ENCODE data around the gene BANK1. TPM values are rescaled to one million over a fixed set of nuclear protein-coding genes. Genes with fewer than 3 reads are reported as not detected.
A peak's percentile ranks its signal among the peaks of the same experiment; 100 is the strongest.
"Not testable (repeated sequence)": the region's sequence is repeated elsewhere in the genome, so short reads cannot be mapped to it uniquely, and the experiment has no call there.

BANK1 gene
- polyA plus RNA-seq, 6 donors from 2014 or later: 473 to 679 (median 597) TPM

- ATAC-seq (ENCODE audit: low read depth in 2 of 2) (no peak), DNase-seq (no peak)
- peak overlapping the region in 7 of 8 donors; percentile 36 to 89 (median 62) for H3K4me3 Mint-ChIP-seq
- H3K4me1 Mint-ChIP-seq: peaks cover 60 to 86% (median 74%) of the 10 kb centered on the region in 3 donors
- H3K36me3 Mint-ChIP-seq: peaks cover 62 to 64% of the 10 kb centered on the region in 2 donors
- H3K9me3 Mint-ChIP-seq: peaks cover 0 to 4% (median 3%) of the 10 kb centered on the region in 7 donors
- H3K27me3 Mint-ChIP-seq: no peaks in the 10 kb centered on the region
- H3K27ac Mint-ChIP-seq: peak overlapping the region; percentile 72 to 93 (median 84)
Observed at GRCh38 chr4:101858641-101859040, 68.1 kb downstream of the BANK1 start.

GRCh38 chr4:101862595-101862994, 72.1 kb downstream of the BANK1 start:
- Mint-ChIP-seq H3K4me1 (peaks cover 62 to 75% (median 65%) of the 10 kb centered on the region in 3 donors), H3K27me3 (no peaks in the 10 kb centered on the region), H3K36me3 (peaks cover 69 to 71% of the 10 kb centered on the region in 2 donors), H3K27ac (peak overlapping the region; percentile 43 to 99 (median 89)), H3K4me3 (peak overlapping the region; percentile 55 to 88 (median 78)), H3K9me3 (peaks cover 2 to 18% (median 8%) of the 10 kb centered on the region in 7 donors)
- ATAC-seq (ENCODE audit: low read depth in 2 of 2): peak; percentile 89 to 94
- DNase-seq: peak; percentile 63

- no peaks in the 10 kb centered on the region for H3K27me3 Mint-ChIP-seq
- peak overlapping the region; percentile 2 to 92 (median 73) for H3K27ac Mint-ChIP-seq
- DNase-seq (no peak), ATAC-seq (ENCODE audit: low read depth in 2 of 2) (no peak)
- peaks cover 2 to 18% (median 8%) of the 10 kb centered on the region in 7 donors for H3K9me3 Mint-ChIP-seq
- peaks cover 52 to 62% (median 53%) of the 10 kb centered on the region in 3 donors for H3K4me1 Mint-ChIP-seq
- H3K4me3 Mint-ChIP-seq: peak overlapping the region in 5 of 8 donors; percentile 9 to 77 (median 58)
- H3K36me3 Mint-ChIP-seq: peaks cover 59 to 61% of the 10 kb centered on the region in 2 donors
Observed at GRCh38 chr4:101864660-101865059, 74.1 kb downstream of the BANK1 start.

- Mint-ChIP-seq H3K27me3 (no peaks in the 10 kb centered on the region), H3K36me3 (peaks cover 55 to 59% of the 10 kb centered on the region in 2 donors), H3K4me1 (peaks cover 51 to 57% (median 51%) of the 10 kb centered on the region in 3 donors), H3K27ac (peak overlapping the region; percentile 49 to 92 (median 78)), H3K9me3 (peaks cover 0 to 15% (median 8%) of the 10 kb centered on the region in 7 donors), H3K4me3 (peak overlapping the region in 3 of 8 donors; percentile 37 to 77 (median 58))
- no peak for DNase-seq
- ATAC-seq (ENCODE audit: low read depth in 2 of 2): no peak
Observed at GRCh38 chr4:101865501-101866062, 75.1 kb downstream of the BANK1 start.

- ATAC-seq (ENCODE audit: low read depth in 2 of 2): peak in 1 of 2 donors; percentile 38
- Mint-ChIP-seq H3K27me3 (no peaks in the 10 kb centered on the region), H3K36me3 (peaks cover 57 to 64% of the 10 kb centered on the region in 2 donors), H3K27ac (peak overlapping the region; percentile 13 to 92 (median 57)), H3K9me3 (peaks cover 0 to 14% (median 8%) of the 10 kb centered on the region in 7 donors), H3K4me3 (peak overlapping the region in 6 of 8 donors; percentile 21 to 67 (median 44)), H3K4me1 (peaks cover 44 to 57% (median 46%) of the 10 kb centered on the region in 3 donors)
- no peak for DNase-seq
Observed at GRCh38 chr4:101870874-101871273, 80.3 kb downstream of the BANK1 start.

- H3K27me3 Mint-ChIP-seq: no peaks in the 10 kb centered on the region
- peaks cover 0 to 19% (median 11%) of the 10 kb centered on the region in 7 donors for H3K9me3 Mint-ChIP-seq
- H3K27ac Mint-ChIP-seq: peak overlapping the region; percentile 21 to 80 (median 70)
- peak overlapping the region in 7 of 8 donors; percentile 18 to 76 (median 42) for H3K4me3 Mint-ChIP-seq
- DNase-seq: no peak
- H3K36me3 Mint-ChIP-seq: peaks cover 64 to 72% of the 10 kb centered on the region in 2 donors
- ATAC-seq (ENCODE audit: low read depth in 2 of 2): no peak
- peaks cover 57 to 69% (median 58%) of the 10 kb centered on the region in 3 donors for H3K4me1 Mint-ChIP-seq
Observed at GRCh38 chr4:101871962-101872676, 81.6 kb downstream of the BANK1 start.

- DNase-seq (no peak), ATAC-seq (ENCODE audit: low read depth in 2 of 2) (no peak)
- Mint-ChIP-seq H3K4me1 (peaks cover 33 to 34% (median 34%) of the 10 kb centered on the region in 3 donors), H3K9me3 (peaks cover 11 to 48% (median 17%) of the 10 kb centered on the region in 7 donors), H3K36me3 (peaks cover 75 to 86% of the 10 kb centered on the region in 2 donors), H3K27me3 (no peaks in the 10 kb centered on the region), H3K4me3 (no peak overlapping the region), H3K27ac (peak overlapping the region in 3 of 6 donors; percentile 3 to 87 (median 77))
Observed at GRCh38 chr4:101885574-101885973, 95.0 kb downstream of the BANK1 start.

- H3K27me3 Mint-ChIP-seq: no peaks in the 10 kb centered on the region
- peaks cover 22 to 29% (median 27%) of the 10 kb centered on the region in 3 donors for H3K4me1 Mint-ChIP-seq
- H3K36me3 Mint-ChIP-seq: peaks cover 78 to 86% of the 10 kb centered on the region in 2 donors
Observed at GRCh38 chr4:101886826-101887225, 96.3 kb downstream of the BANK1 start.

GRCh38 chr4:101888472-101888871, 97.9 kb downstream of the BANK1 start:
- Mint-ChIP-seq H3K36me3 (peaks cover 72 to 74% of the 10 kb centered on the region in 2 donors), H3K27ac (peak overlapping the region in 2 of 6 donors; percentile 32 to 54), H3K9me3 (peaks cover 11 to 57% (median 26%) of the 10 kb centered on the region in 7 donors), H3K4me3 (no peak overlapping the region), H3K27me3 (no peaks in the 10 kb centered on the region), H3K4me1 (peaks cover 17 to 24% (median 19%) of the 10 kb centered on the region in 3 donors)
- DNase-seq (no peak), ATAC-seq (ENCODE audit: low read depth in 2 of 2) (no peak)

More at GRCh38 chr4:101886826-101887225, 96.3 kb downstream of the BANK1 start:
- Mint-ChIP-seq H3K9me3 (peaks cover 11 to 56% (median 25%) of the 10 kb centered on the region in 7 donors), H3K4me3 (no peak overlapping the region), H3K27ac (peak overlapping the region in 1 of 6 donors; percentile 28)
- DNase-seq (no peak), ATAC-seq (ENCODE audit: low read depth in 2 of 2) (no peak)

- peaks cover 17 to 27% (median 26%) of the 10 kb centered on the region in 3 donors for H3K4me1 Mint-ChIP-seq
- not testable (repeated sequence) for ATAC-seq (ENCODE audit: low read depth in 2 of 2); H3K27me3 Mint-ChIP-seq; H3K4me3 Mint-ChIP-seq; DNase-seq
- peaks cover 41 to 45% of the 10 kb centered on the region in 2 donors for H3K36me3 Mint-ChIP-seq
- peak overlapping the region in 3 of 6 donors; percentile 36 to 70 (median 53) for H3K27ac Mint-ChIP-seq
- peaks cover 0 to 18% (median 5%) of the 10 kb centered on the region in 7 donors for H3K9me3 Mint-ChIP-seq
Observed at GRCh38 chr4:101905527-101905926, 115.0 kb downstream of the BANK1 start.

GRCh38 chr4:101910786-101911373, 120.3 kb downstream of the BANK1 start:
- H3K27ac Mint-ChIP-seq: peak overlapping the region in 2 of 6 donors; percentile 24 to 76
- DNase-seq: no peak
- no peaks in the 10 kb centered on the region for H3K27me3 Mint-ChIP-seq
- peaks cover 46 to 48% of the 10 kb centered on the region in 2 donors for H3K36me3 Mint-ChIP-seq
- H3K9me3 Mint-ChIP-seq: peaks cover 5 to 27% (median 14%) of the 10 kb centered on the region in 7 donors
- no peak for ATAC-seq (ENCODE audit: low read depth in 2 of 2)
- peak overlapping the region in 1 of 8 donors; percentile 55 for H3K4me3 Mint-ChIP-seq
- peaks cover 13 to 33% (median 16%) of the 10 kb centered on the region in 3 donors for H3K4me1 Mint-ChIP-seq

- ATAC-seq (ENCODE audit: low read depth in 2 of 2) (no peak), DNase-seq (no peak)
- peaks cover 13 to 27% (median 14%) of the 10 kb centered on the region in 3 donors for H3K4me1 Mint-ChIP-seq
- H3K27me3 Mint-ChIP-seq: no peaks in the 10 kb centered on the region
- peak overlapping the region in 3 of 6 donors; percentile 39 to 60 (median 47) for H3K27ac Mint-ChIP-seq
- H3K36me3 Mint-ChIP-seq: peaks cover 39 to 40% of the 10 kb centered on the region in 2 donors
- no peak overlapping the region for H3K4me3 Mint-ChIP-seq
- peaks cover 4 to 21% (median 10%) of the 10 kb centered on the region in 7 donors for H3K9me3 Mint-ChIP-seq
Observed at GRCh38 chr4:101911616-101912015, 121.1 kb downstream of the BANK1 start.

GRCh38 chr4:101914761-101915160, 124.2 kb downstream of the BANK1 start:
- H3K4me3 Mint-ChIP-seq: no peak overlapping the region
- no peaks in the 10 kb centered on the region for H3K27me3 Mint-ChIP-seq
- no peak for ATAC-seq (ENCODE audit: low read depth in 2 of 2)
- no peak overlapping the region for H3K27ac Mint-ChIP-seq
- H3K9me3 Mint-ChIP-seq: peaks cover 4 to 13% (median 7%) of the 10 kb centered on the region in 7 donors
- DNase-seq: no peak
- peaks cover 37 to 39% of the 10 kb centered on the region in 2 donors for H3K36me3 Mint-ChIP-seq
- H3K4me1 Mint-ChIP-seq: peaks cover 13 to 25% (median 21%) of the 10 kb centered on the region in 3 donors
